ENCODE data around the gene RNF167. TPM values are rescaled to one million over a fixed set of nuclear protein-coding genes. Genes with fewer than 3 reads are reported as not detected.

RNF167 gene
- total and polyA plus RNA-seq, 2 of the 13 experiments (the other 11 are each of a cell fraction or from before 2014, with no cell fraction given), result 44.1 to 45.4 TPM

- no peak for TF ChIP-seq ZHX2 (IDR thresholded peaks at IDR 0.05; ENCODE audit: low read depth)
- TF ChIP-seq ZHX2 (CRISPR knock-in tag; IDR thresholded peaks at IDR 0.05; ENCODE audit: borderline replicate concordance), result peak; percentile 28; the same call in 1 of the 2 replicates
- TF ChIP-seq PHB2 (IDR thresholded peaks at IDR 0.05; ENCODE audit: partially characterized antibody), result no peak
- TF ChIP-seq ZNF883 (CRISPR knock-in tag; IDR thresholded peaks at IDR 0.05; ENCODE audit: not compliant biosample characterization), result peak; percentile 35
- TF ChIP-seq ATAD3A (CRISPR knock-in tag; IDR thresholded peaks at IDR 0.05), result no peak
- 0 out of 2 replicates have a peak, but pooled peaks have one; percentile 0 for TF ChIP-seq HDAC1 (CRISPR knock-in tag; IDR thresholded peaks at IDR 0.05)
- TF ChIP-seq TAF1 (CRISPR knock-in tag; IDR thresholded peaks at IDR 0.05), result peak; percentile 65
- TF ChIP-seq, protein P1, sequence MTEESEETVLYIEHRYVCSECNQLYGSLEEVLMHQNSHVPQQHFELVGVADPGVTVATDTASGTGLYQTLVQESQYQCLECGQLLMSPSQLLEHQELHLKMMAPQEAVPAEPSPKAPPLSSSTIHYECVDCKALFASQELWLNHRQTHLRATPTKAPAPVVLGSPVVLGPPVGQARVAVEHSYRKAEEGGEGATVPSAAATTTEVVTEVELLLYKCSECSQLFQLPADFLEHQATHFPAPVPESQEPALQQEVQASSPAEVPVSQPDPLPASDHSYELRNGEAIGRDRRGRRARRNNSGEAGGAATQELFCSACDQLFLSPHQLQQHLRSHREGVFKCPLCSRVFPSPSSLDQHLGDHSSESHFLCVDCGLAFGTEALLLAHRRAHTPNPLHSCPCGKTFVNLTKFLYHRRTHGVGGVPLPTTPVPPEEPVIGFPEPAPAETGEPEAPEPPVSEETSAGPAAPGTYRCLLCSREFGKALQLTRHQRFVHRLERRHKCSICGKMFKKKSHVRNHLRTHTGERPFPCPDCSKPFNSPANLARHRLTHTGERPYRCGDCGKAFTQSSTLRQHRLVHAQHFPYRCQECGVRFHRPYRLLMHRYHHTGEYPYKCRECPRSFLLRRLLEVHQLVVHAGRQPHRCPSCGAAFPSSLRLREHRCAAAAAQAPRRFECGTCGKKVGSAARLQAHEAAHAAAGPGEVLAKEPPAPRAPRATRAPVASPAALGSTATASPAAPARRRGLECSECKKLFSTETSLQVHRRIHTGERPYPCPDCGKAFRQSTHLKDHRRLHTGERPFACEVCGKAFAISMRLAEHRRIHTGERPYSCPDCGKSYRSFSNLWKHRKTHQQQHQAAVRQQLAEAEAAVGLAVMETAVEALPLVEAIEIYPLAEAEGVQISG (CRISPR knock-in tag; IDR thresholded peaks at IDR 0.05), result 0 out of 2 replicates have a peak, but pooled peaks have one; percentile 30
- TF ChIP-seq, protein P2, sequence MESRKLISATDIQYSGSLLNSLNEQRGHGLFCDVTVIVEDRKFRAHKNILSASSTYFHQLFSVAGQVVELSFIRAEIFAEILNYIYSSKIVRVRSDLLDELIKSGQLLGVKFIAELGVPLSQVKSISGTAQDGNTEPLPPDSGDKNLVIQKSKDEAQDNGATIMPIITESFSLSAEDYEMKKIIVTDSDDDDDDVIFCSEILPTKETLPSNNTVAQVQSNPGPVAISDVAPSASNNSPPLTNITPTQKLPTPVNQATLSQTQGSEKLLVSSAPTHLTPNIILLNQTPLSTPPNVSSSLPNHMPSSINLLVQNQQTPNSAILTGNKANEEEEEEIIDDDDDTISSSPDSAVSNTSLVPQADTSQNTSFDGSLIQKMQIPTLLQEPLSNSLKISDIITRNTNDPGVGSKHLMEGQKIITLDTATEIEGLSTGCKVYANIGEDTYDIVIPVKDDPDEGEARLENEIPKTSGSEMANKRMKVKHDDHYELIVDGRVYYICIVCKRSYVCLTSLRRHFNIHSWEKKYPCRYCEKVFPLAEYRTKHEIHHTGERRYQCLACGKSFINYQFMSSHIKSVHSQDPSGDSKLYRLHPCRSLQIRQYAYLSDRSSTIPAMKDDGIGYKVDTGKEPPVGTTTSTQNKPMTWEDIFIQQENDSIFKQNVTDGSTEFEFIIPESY (CRISPR knock-in tag; IDR thresholded peaks at IDR 0.05), result no peak
- TF ChIP-seq BRD4 (CRISPR knock-in tag; IDR thresholded peaks at IDR 0.05), result peak; percentile 31; the same call in 1 of the 2 replicates
- TF ChIP-seq ZNF274 (CRISPR knock-in tag; IDR thresholded peaks at IDR 0.05), result peak; percentile 45; the same call in 1 of the 2 replicates
- no peak for TF ChIP-seq TCF12 (IDR thresholded peaks at IDR 0.05)
- TF ChIP-seq TCF12 (CRISPR knock-in tag; IDR thresholded peaks at IDR 0.05), result 0 out of 2 replicates have a peak, but pooled peaks have one; percentile 24
- 0 out of 2 replicates have a peak, but pooled peaks have one; percentile 51 for TF ChIP-seq AKAP8 (CRISPR knock-in tag; IDR thresholded peaks at IDR 0.05)
- peak; percentile 78 for TF ChIP-seq ELF1 (CRISPR knock-in tag; IDR thresholded peaks at IDR 0.05)
- TF ChIP-seq ZBTB44 (CRISPR knock-in tag; IDR thresholded peaks at IDR 0.05), result no peak
- peak; percentile 39 for TF ChIP-seq SRSF1 (optimal IDR thresholded peaks at IDR 0.05; ENCODE audit: low read depth, low read length)
Measured at GRCh38 chr17:4947411-4948165, 7.5 kb downstream of the RNF167 start (continued).

Measured in HepG2 (cell line).